ENCODE results near the gene PPARD. TPM values are rescaled to one million over a fixed set of nuclear protein-coding genes. Genes with fewer than 3 reads are reported as not detected.

The PPARD gene
- total RNA-seq, 2 experiments from 2014 or later: 23.1 to 23.4 TPM

DNA sequence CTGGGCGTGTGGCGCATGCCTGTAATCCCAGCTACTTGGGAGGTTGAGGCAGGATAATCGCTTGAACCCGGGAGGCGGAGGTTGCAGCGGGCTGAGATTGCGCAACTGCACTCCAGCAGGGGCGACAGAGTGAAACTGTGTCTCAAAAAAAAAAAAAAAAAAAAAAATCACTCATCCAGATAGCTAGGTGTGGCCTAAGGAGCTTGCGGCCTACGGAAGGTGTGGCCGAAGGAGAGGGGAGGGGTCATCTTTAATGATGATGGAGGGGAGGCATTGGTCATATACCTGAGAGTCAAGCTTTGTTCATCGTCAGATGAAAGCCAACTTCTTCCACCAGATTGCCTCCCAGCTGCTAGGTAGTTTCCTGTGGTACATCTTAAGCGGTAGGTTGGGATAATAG lies 801 bp upstream of the PPARD start:
- H3K27me3 Mint-ChIP-seq: peaks cover 12% of the 10 kb centered on the region
- H3K27ac Mint-ChIP-seq: no peak overlapping the region
- DNase-seq: no peak
- ChIA-PET POLR2A (interaction anchor here (0.7 to 2.9 kb wide), 10 partner anchors 10 to 390 kb away, joined by 3 to 29 read pairs (median 4); partner anchors contain the start of genes DEF6 and RPL10A), CTCF (interaction anchor here (0.6 to 10.2 kb wide), 25 partner anchors 9 to 850 kb away, joined by 3 to 168 read pairs (median 4); partner anchors contain the start of genes DEF6, FANCE, RPL10A and TEAD3)
- H3K4me1 Mint-ChIP-seq: peaks cover 46% of the 10 kb centered on the region
- H3K4me3 Mint-ChIP-seq: no peak overlapping the region
- H3K36me3 Mint-ChIP-seq (ENCODE audit: low read depth): peaks cover 21% of the 10 kb centered on the region
- no peaks in the 10 kb centered on the region for H3K9me3 Mint-ChIP-seq

DNA sequence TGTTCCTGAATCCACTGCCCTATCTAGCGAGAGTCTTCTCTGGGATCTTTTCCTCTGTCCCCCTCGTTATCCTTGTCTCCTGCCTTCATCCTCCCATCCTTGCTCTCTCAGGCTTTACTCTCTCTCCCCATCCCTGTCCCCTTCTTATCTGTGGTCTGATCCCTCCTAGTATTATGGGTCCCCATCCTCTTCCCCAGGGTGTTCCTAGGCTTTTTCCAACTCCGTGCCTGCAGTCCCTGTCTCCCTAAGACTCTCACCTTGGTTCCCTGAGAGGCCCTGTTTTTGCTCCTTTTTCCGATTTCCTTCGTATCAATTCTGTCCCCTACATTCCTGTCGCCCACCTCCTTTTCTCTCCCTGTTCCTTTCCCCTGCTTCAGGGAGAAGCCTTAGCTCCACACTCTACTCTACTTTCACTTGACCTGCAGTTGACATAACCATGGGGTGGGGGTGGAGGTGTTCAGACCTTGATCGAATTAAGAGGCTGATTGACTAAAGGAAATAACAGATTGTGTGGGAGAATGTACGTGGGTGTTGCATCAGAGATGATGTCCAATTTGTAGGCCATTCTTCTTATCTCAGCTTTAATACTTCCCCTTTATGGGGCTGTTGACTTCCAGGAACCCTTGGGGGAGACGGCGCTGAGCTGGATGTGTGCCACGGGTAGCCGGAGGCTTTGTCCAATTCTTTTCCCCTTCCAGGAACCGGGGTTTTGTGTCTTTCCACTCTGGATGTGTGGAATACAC lies 905 bp downstream of the PPARD start:
- peak overlapping the region; percentile 79 for H3K27ac Mint-ChIP-seq
- H3K27me3 Mint-ChIP-seq: peaks cover 5% of the 10 kb centered on the region
- peaks cover 44% of the 10 kb centered on the region for H3K4me1 Mint-ChIP-seq
- peak overlapping the region; percentile 96 for H3K4me3 Mint-ChIP-seq
- H3K36me3 Mint-ChIP-seq (ENCODE audit: low read depth): peaks cover 24% of the 10 kb centered on the region
- ChIA-PET CTCF (interaction anchor here (1.1 to 10.2 kb wide), 6 partner anchors 16 to 125 kb away, joined by 3 to 168 read pairs (median 18); partner anchors contain the start of genes DEF6, FANCE and RPL10A), POLR2A (interaction anchor here (0.7 to 2.9 kb wide), 11 partner anchors 13 to 128 kb away, joined by 3 to 29 read pairs (median 5); partner anchors contain the start of genes DEF6 and RPL10A)
- DNase-seq: no peak
- H3K9me3 Mint-ChIP-seq: no peaks in the 10 kb centered on the region

DNA sequence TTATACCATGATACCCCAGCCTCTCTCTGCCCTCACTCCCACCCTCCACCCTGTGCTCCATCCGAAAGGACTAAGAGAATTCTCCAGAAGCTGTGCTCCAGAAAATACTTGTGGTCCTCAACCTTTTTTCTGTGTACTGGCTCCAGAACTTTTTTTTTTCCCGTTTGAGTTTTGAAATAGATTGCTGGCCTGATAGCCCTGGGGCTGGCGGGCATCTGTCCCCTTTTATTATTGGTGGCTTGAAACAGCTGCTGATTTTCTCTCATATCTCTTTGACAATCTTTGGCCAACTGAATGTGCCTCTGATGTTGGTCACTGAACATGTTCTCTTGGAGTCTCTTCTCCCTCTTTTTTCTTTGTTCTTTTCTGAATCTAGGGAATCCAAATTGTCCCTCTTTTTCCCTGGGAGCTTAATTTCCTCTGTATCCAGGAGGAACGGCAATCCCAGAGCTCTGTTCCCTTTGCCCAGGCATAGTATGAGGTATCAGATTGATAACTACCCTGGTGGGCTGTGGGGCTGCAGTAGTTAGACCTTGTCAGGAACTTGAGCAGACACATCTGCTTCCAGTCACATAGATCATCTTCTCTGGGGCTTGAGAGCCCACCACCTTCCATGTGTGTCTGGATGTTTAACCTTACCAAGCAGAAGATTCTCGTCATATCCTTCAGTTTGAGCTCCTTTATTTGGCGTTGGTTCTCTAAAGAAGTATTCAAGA lies 1.6 kb downstream of the PPARD start:
- Mint-ChIP-seq H3K27ac (no peak overlapping the region), H3K4me3 (peak overlapping the region; percentile 96), H3K9me3 (no peaks in the 10 kb centered on the region), H3K27me3 (peaks cover 4% of the 10 kb centered on the region), H3K4me1 (peaks cover 50% of the 10 kb centered on the region), H3K36me3 (ENCODE audit: low read depth) (peaks cover 29% of the 10 kb centered on the region)
- ChIA-PET CTCF (interaction anchor here (1.0 to 10.2 kb wide), 6 partner anchors 16 to 393 kb away, joined by 3 to 168 read pairs (median 14); partner anchors contain the start of genes ARMC12, DEF6, FANCE and RPL10A), POLR2A (interaction anchor here (0.8 to 2.9 kb wide), 7 partner anchors 27 to 128 kb away, joined by 3 to 29 read pairs (median 5); partner anchors contain the start of genes DEF6 and RPL10A)
- no peak for DNase-seq

DNA sequence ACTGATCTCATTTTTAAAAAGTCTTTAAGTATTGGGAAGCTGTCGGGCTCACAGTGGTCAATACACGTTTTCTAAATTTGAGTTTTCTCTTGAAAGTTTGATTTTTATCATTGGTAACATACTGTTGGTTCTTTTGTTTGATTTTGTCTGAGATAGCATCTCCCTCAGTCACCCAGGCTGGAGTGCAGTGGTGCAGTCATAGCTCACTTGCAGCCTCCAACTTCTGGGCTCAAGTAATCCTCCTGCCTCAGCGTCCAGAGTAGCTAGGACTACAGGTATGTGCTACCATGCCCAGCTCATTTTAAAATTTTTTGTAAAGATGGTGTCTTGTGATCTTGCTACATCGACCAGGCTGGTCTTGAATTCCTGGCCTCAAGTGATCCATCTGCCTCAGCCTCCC lies 9.1 kb downstream of the PPARD start:
- POLR2A ChIA-PET: no interaction called here
- H3K4me3 Mint-ChIP-seq: no peak overlapping the region
- DNase-seq: no peak
- H3K4me1 Mint-ChIP-seq: peaks cover 35% of the 10 kb centered on the region
- CTCF ChIA-PET: interaction anchor here (1.0 to 1.3 kb wide), 2 partner anchors 68 to 98 kb away, joined by 4 to 7 read pairs; no protein-coding TSS in a partner anchor
- H3K27me3 Mint-ChIP-seq: no peaks in the 10 kb centered on the region
- no peak overlapping the region for H3K27ac Mint-ChIP-seq
- H3K36me3 Mint-ChIP-seq (ENCODE audit: low read depth): peaks cover 62% of the 10 kb centered on the region
- H3K9me3 Mint-ChIP-seq: no peaks in the 10 kb centered on the region

DNA sequence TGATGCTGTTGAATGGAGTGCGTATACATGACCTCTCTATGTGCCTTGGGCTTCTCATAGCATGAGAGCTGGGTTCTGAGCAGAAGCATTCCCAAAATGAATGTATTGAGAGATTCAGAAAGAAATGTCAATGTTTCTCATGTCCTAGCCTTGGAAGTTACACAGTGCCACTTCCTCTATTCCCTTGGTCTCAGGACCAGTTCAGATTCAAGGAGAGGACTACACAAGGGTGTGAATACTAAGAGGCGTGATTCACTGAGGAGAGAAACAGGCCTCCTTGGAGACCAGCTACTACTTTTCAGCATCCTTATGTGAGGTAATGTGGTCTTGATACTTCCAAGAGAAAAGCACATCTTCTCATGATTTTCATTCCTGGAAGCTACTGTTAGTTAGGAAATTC lies 10.4 kb downstream of the PPARD start:
- ChIA-PET CTCF (no interaction called here), POLR2A (interaction anchor here (0.6 to 1.5 kb wide), 2 partner anchors 9 to 27 kb away, joined by 3 read pairs; no protein-coding TSS in a partner anchor)
- no peaks in the 10 kb centered on the region for H3K9me3 Mint-ChIP-seq
- no peak overlapping the region for H3K4me3 Mint-ChIP-seq
- DNase-seq: no peak
- no peak overlapping the region for H3K27ac Mint-ChIP-seq
- peaks cover 69% of the 10 kb centered on the region for H3K36me3 Mint-ChIP-seq (ENCODE audit: low read depth)
- no peaks in the 10 kb centered on the region for H3K27me3 Mint-ChIP-seq
- peaks cover 27% of the 10 kb centered on the region for H3K4me1 Mint-ChIP-seq

DNA sequence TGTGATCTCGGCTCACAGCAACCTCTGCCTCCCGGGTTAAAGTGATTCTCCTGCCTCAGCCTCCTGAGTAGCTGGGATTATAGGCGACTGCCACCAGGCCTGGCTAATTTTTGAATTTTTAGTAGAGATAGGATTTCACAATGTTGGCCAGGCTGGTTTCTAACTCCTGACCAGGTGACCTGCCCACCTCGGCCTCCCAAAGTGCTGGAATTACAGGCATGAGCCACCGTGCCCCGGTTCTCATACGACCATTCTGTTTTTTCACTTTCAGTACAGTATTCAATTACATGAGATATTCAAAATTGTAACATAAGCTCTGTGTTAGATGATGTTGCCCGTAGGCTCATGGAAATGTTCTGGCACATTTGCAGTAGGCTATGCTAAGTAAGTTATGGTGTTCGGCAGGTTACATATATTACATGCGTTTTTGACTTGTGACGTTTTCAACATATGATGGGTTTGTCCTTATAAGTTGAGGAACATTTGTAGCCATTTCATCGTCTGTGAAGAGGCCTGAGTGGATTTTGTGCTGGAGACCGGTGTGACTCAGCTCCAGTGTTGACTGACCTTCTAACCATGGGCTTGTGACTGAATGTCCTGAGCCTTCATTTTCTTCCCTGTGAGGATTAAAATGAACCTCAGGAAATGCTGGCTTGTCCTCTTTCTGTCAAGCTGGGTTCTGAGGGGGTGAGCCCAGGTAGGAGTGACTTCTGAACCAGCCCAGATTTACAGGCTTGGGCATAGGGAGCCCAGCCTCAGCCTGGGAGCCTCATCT lies 12.2 kb downstream of the PPARD start:
- no peaks in the 10 kb centered on the region for H3K9me3 Mint-ChIP-seq
- no peaks in the 10 kb centered on the region for H3K27me3 Mint-ChIP-seq
- CTCF ChIA-PET: no interaction called here
- peaks cover 25% of the 10 kb centered on the region for H3K4me1 Mint-ChIP-seq
- POLR2A ChIA-PET: interaction anchor here (0.9 to 1.7 kb wide), 2 partner anchors 8 to 14 kb away, joined by 3 to 4 read pairs; no protein-coding TSS in a partner anchor
- peaks cover 67% of the 10 kb centered on the region for H3K36me3 Mint-ChIP-seq (ENCODE audit: low read depth)
- no peak overlapping the region for H3K4me3 Mint-ChIP-seq
- DNase-seq: no peak
- no peak overlapping the region for H3K27ac Mint-ChIP-seq

GRCh38 chr6:35356391-35356790 lies 14.0 kb downstream of the PPARD start:
- no peak overlapping the region for H3K4me3 Mint-ChIP-seq
- H3K27ac Mint-ChIP-seq: no peak overlapping the region
- peaks cover 23% of the 10 kb centered on the region for H3K4me1 Mint-ChIP-seq
- ChIA-PET POLR2A (interaction anchor here (1.0 to 1.7 kb wide), 2 partner anchors 12 to 26 kb away, joined by 3 to 4 read pairs; no protein-coding TSS in a partner anchor), CTCF (interaction anchor here (1.2 to 1.7 kb wide), 3 partner anchors 64 to 96 kb away, joined by 4 to 8 read pairs (median 7); partner anchors contain the start of gene FANCE)
- no peak for DNase-seq
- H3K27me3 Mint-ChIP-seq: no peaks in the 10 kb centered on the region
- no peaks in the 10 kb centered on the region for H3K9me3 Mint-ChIP-seq
- H3K36me3 Mint-ChIP-seq (ENCODE audit: low read depth): peaks cover 56% of the 10 kb centered on the region

- Mint-ChIP-seq H3K9me3 (no peaks in the 10 kb centered on the region), H3K4me1 (peaks cover 21% of the 10 kb centered on the region), H3K27ac (no peak overlapping the region), H3K27me3 (no peaks in the 10 kb centered on the region), H3K36me3 (ENCODE audit: low read depth) (peaks cover 48% of the 10 kb centered on the region), H3K4me3 (no peak overlapping the region)
- ChIA-PET CTCF (no interaction called here), POLR2A (no interaction called here)
- DNase-seq: no peak
Observed at GRCh38 chr6:35357677-35358076, 15.3 kb downstream of the PPARD start.

DNA sequence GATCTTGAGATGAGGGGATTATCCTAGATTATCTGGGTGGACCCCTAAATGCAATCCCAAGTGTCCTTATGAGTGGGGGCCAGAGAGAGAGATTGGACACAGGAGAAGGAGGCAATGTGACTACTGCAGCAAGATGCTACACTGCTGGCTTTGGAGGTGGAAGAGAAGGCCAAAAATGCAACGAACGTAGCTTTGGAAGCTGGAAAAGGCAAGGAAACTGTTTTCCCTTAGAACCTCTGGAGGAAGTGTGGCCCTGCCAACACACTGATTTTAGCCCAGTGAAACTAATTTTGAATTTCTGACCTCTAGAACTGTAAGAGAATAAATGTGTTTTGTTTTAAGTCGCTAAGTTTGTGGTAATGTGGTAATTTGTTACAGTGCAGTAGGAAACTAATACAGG lies 15.7 kb downstream of the PPARD start:
- H3K27me3 Mint-ChIP-seq: no peaks in the 10 kb centered on the region
- H3K36me3 Mint-ChIP-seq (ENCODE audit: low read depth): peaks cover 44% of the 10 kb centered on the region
- H3K27ac Mint-ChIP-seq: no peak overlapping the region
- DNase-seq: no peak
- peaks cover 22% of the 10 kb centered on the region for H3K4me1 Mint-ChIP-seq
- no peak overlapping the region for H3K4me3 Mint-ChIP-seq
- CTCF ChIA-PET: no interaction called here
- H3K9me3 Mint-ChIP-seq: no peaks in the 10 kb centered on the region
- POLR2A ChIA-PET: no interaction called here

- POLR2A ChIA-PET: no interaction called here
- no peak for DNase-seq
- no peaks in the 10 kb centered on the region for H3K27me3 Mint-ChIP-seq
- no peaks in the 10 kb centered on the region for H3K9me3 Mint-ChIP-seq
- H3K4me3 Mint-ChIP-seq: no peak overlapping the region
- no peak overlapping the region for H3K27ac Mint-ChIP-seq
- H3K4me1 Mint-ChIP-seq: peaks cover 22% of the 10 kb centered on the region
- peaks cover 38% of the 10 kb centered on the region for H3K36me3 Mint-ChIP-seq (ENCODE audit: low read depth)
- CTCF ChIA-PET: no interaction called here
Observed at GRCh38 chr6:35359346-35359743, 17.0 kb downstream of the PPARD start.

DNA sequence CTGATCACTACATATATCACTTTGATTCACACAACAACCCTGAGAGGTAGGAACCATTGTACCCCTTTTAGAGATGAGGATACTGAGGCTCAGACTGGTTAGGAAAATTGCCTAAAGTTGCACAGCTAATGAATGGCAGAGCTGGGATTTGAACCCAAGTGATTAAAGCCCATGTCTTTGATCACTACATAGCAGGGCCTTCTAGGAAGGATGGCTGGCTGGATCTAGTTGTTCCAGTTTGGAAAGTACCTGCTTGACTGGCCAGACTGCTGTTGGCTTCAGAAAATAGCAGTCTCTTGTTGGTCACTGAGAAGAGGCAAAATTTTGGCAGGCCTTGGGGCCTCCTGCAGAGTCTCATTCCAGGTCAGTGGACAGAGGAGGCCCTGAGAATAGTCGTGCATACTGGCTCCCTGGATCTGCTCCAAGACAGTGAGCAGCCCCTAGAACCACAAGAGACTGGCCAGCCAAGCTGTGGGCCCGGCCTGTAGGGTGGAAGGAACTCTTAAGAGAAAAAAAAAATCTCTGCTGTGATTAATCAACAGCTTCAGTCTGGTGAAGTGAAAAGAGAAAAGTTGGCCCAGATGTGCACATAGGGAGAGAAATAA lies 17.5 kb downstream of the PPARD start:
- peaks cover 33% of the 10 kb centered on the region for H3K36me3 Mint-ChIP-seq (ENCODE audit: low read depth)
- DNase-seq: no peak
- ChIA-PET CTCF (interaction anchor here (1.7 kb wide), 1 partner anchor 32 kb away, joined by 4 read pairs; no protein-coding TSS in a partner anchor), POLR2A (interaction anchor here (1.2 to 2.4 kb wide), 3 partner anchors 9 to 56 kb away, joined by 3 to 6 read pairs (median 4); no protein-coding TSS in a partner anchor)
- H3K27me3 Mint-ChIP-seq: no peaks in the 10 kb centered on the region
- peaks cover 19% of the 10 kb centered on the region for H3K4me1 Mint-ChIP-seq
- no peaks in the 10 kb centered on the region for H3K9me3 Mint-ChIP-seq
- H3K27ac Mint-ChIP-seq: no peak overlapping the region
- no peak overlapping the region for H3K4me3 Mint-ChIP-seq
